Measurements from ENCODE around the gene TRIM3.

The TRIM3 gene

DNA sequence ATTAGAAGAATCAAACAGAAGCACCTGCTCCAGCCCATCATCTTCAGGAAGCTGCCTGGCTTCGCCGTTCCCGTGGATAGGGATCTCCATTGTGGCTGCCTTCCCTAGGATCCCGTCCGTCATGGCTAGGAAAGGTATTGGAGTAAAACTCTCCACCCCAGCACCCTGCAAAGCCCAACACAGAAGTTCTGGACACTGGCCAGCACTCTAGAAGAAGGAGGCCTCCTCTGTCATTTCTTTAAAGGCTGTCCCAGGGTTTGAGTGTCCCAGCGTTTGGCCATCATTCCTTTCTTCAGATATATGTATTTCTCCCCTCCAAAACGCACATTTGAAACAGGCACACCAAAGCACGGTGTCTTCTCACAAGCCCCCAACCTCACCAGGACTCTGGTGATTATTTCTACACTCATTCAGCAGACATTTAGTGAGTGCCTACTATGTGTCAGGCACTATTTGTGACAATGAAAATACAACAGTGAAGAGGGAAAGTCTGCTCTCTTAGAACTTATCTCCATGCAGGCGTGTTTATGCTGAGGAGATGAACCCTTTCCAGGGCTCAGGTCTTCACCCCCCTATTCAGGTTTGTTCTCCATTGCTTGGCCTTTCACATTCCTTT is 6.7 kb upstream of the TRIM3 start:
- DNase-seq (ENCODE audit: low read depth), result no peak
- H3K4me3 ChIP-seq (ENCODE audit: low read length), result peak overlapping the region; percentile 98
- TF ChIP-seq, protein P1, sequence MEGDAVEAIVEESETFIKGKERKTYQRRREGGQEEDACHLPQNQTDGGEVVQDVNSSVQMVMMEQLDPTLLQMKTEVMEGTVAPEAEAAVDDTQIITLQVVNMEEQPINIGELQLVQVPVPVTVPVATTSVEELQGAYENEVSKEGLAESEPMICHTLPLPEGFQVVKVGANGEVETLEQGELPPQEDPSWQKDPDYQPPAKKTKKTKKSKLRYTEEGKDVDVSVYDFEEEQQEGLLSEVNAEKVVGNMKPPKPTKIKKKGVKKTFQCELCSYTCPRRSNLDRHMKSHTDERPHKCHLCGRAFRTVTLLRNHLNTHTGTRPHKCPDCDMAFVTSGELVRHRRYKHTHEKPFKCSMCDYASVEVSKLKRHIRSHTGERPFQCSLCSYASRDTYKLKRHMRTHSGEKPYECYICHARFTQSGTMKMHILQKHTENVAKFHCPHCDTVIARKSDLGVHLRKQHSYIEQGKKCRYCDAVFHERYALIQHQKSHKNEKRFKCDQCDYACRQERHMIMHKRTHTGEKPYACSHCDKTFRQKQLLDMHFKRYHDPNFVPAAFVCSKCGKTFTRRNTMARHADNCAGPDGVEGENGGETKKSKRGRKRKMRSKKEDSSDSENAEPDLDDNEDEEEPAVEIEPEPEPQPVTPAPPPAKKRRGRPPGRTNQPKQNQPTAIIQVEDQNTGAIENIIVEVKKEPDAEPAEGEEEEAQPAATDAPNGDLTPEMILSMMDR (IDR thresholded peaks at IDR 0.05; ENCODE audit: insufficient read depth, low read depth, low read length, missing control alignments), result no peak

DNA sequence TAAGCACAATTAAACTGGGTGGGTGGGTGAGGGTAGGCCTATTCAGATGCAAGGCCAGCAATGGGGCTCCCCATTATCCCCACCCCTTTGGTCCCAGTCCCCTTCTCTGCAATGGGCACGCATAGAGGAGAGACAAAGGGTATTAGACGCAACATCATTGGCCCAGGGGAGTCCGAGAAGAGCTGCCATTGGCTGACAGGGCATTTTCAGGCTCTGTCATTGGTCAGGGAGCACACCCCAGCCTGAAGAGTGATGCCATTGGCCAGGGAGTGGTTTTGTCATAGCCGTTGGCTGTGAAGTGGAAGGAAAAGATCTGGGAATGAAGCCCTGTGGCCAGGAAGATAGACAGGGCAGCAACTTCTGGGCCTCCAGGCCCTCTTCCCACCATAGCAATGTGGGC is 2.8 kb upstream of the TRIM3 start:
- no peak overlapping the region for H3K4me3 ChIP-seq (ENCODE audit: low read length)
- TF ChIP-seq, protein P1 (IDR thresholded peaks at IDR 0.05; ENCODE audit: insufficient read depth, low read depth, low read length, missing control alignments), result no peak
- DNase-seq (ENCODE audit: low read depth), result no peak

DNA sequence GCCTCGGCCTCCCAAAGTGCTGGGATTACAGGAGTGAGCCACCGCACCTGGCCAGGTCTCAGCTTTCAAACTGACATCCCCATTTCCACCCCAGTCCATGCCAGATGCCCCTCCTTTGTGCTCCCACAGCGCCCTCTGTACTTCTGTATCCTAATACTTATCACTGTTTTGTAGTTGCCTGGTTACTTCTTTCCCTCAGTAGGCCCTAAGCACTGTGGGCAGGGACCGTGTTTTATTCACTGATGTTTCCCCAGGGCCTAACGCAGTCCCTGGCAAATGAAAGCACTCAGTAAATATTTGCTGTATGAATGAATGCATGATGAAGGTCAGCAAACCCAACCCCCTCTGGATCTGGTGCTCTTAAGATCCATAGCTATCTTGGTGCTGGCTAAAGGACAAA is 2.2 kb upstream of the TRIM3 start:
- TF ChIP-seq, protein P1 (IDR thresholded peaks at IDR 0.05; ENCODE audit: insufficient read depth, low read depth, low read length, missing control alignments), result no peak
- no peak for DNase-seq (ENCODE audit: low read depth)
- no peak overlapping the region for H3K4me3 ChIP-seq (ENCODE audit: low read length)

DNA sequence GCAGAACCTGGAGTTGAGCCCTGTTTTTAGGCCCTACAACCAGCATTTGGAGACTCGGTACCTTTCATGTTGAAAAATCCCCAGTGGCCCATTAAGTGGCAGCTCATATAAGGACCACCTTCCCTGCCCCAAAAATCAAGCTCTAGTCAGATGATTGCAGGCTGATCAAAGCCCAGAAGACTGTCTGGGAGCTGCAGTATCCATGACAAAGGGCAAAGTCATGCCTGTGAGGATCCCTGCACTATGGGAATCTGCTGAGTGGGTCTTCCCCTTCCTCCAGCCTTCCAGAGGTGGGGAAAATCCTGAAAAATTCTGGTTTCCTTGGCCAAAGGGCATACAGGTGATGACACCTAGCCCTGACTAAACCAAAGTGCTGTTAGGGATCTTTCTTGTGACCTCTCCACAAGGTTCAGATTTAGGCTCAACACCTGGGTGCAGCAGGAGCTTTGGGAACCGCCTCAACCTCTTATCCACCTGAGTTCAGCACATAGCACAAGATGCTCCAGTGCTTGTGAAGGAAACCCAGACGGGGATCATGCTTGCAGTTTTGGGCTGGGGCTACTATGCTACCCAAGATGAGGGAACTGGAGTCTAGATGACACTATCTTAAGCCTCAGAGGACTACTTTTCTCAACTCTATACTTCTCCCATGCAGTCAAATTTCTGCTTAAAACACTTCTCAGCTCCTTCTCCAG is 1.2 kb upstream of the TRIM3 start:
- TF ChIP-seq, protein P1 (IDR thresholded peaks at IDR 0.05; ENCODE audit: insufficient read depth, low read depth, low read length, missing control alignments), result no peak
- no peak for DNase-seq (ENCODE audit: low read depth)
- no peak overlapping the region for H3K4me3 ChIP-seq (ENCODE audit: low read length)

DNA sequence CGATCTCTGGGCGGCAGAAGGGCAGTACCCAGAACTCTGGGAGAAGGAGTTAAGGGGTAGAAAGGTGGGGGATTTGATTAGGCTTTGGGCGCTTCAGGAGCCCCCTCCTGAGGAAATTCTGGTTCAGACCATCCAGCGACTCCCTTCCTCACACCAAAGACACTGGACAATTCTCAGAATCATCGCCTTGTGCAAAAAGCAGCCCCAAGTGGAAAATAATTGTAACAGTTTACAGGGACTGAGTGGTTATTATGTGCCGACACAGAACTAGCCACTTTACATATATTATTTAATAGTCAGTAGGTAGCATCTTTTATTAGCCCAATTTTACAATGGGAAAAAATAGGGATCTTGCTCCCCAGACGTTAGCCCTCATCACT is 662 bp upstream of the TRIM3 start:
- H3K4me3 ChIP-seq (ENCODE audit: low read length), result peak overlapping the region; percentile 62
- TF ChIP-seq, protein P1 (IDR thresholded peaks at IDR 0.05; ENCODE audit: insufficient read depth, low read depth, low read length, missing control alignments), result no peak
- DNase-seq (ENCODE audit: low read depth), result no peak

DNA sequence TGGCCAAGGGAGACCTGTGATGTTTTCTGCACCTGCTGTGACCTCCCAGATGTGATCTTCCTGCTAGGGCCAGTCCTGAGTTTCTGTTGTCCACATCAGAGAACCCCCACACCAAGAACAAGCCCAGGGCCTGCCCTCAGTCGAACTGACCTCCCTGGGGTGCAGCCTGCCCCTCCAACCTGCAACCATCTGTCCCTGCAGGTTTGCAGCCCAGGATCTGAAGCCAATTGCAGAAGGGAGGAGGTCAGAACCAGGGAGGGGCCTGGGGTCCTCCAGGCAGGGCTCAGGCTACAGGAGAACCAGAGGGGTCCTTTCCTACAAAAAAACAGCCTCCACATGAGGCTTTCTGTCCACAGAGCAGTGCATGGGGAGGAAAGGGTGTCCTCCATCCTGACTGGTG is 807 bp downstream of the TRIM3 start:
- DNase-seq (ENCODE audit: low read depth), result no peak
- H3K4me3 ChIP-seq (ENCODE audit: low read length), result peak overlapping the region; percentile 77
- TF ChIP-seq, protein P1 (IDR thresholded peaks at IDR 0.05; ENCODE audit: insufficient read depth, low read depth, low read length, missing control alignments), result no peak

DNA sequence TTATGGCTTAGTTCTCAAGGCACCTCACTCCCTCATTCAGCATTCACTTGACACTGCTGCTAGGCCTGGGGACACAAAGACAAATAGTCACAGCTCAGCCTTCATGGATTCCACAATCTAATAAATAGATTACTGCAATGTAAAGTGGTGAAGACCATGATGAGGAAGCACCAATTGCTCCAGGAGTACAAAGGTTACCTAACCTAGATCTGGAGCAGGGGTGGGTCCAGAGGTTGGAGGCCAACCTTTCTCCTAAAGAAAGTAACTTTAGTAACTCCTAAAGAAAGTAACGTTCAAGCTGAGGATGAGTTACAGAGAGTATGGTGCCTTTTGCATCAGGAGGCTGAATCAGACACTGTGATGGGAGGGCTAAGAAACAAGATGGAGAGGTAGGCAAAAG is 4.1 kb downstream of the TRIM3 start:
- TF ChIP-seq, protein P1 (IDR thresholded peaks at IDR 0.05; ENCODE audit: insufficient read depth, low read depth, low read length, missing control alignments), result no peak
- no peak for DNase-seq (ENCODE audit: low read depth)
- no peak overlapping the region for H3K4me3 ChIP-seq (ENCODE audit: low read length)

All from epithelial cell of esophagus (primary cell).